Kidney epithelial cell (primary cell): ENCODE results near the gene IL6ST. TPM values are rescaled to one million over a fixed set of nuclear protein-coding genes. Genes with fewer than 3 reads are reported as not detected.

Experiments used
- DNase-seq: peaks from one replicate; pipeline ENCODE4 v3.0.0-alpha.2; 2010; ENCODE audit warnings: low read depth
- H3K27me3 ChIP-seq: 2 replicates; pipeline ENCODE4 v1.6.0; 2011; ENCODE audit warnings: low read length; ENCODE audit not compliant: control insufficient read depth, insufficient read depth
- H3K36me3 ChIP-seq: 2 replicates; pipeline ENCODE4 v1.5.1; 2011; ENCODE audit warnings: low read length; ENCODE audit not compliant: control insufficient read depth, insufficient read depth
- H3K4me3 ChIP-seq: 2 replicates; pipeline ENCODE4 v1.5.1; 2011; ENCODE audit warnings: low read depth, mild to moderate bottlenecking, control low read depth, low read length
- CTCF ChIP-seq: IDR thresholded peaks from 2 replicates; pipeline ENCODE4 v1.5.1; 2011; ENCODE audit warnings: mild to moderate bottlenecking, moderate library complexity, low read length, control low read depth, inconsistent platforms; ENCODE audit not compliant: insufficient read depth, poor library complexity, severe bottlenecking
- total RNA-seq: library from RNA; depleted of rRNA; stranded (reverse); fragments of >200 nt; gene quantifications from 2 replicates; pipeline ENCODE4 v1.2.3, GENCODE V29; 2015

Gene IL6ST
- total RNA-seq, 1 donor from 2014 or later: 139 TPM

DNA sequence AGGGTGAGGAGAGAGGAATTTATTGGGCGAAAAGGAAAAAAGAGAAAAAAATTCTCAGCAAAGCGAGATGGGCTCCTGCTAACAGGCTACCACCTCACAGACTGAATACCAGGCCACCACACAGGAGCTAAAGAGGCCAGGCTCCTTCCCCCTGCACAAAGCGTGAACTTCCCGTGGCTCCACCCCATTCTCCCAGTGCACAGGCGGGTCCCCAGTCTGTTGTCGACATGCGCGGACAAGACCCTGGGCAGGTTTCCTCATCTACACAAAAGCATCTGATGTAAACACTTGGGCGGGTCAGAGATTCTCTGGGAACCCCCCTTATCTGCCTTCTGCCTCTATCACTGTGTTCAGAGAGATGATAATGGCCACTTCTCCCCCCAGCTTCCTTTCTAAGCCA is 109.4 kb downstream of the IL6ST start:
- DNase-seq: no peak
- no peaks in the 10 kb centered on the region for H3K27me3 ChIP-seq
- no peak for TF ChIP-seq CTCF
- no peaks in the 10 kb centered on the region for H3K36me3 ChIP-seq
- H3K4me3 ChIP-seq: no peak overlapping the region

Other genes with a start within 250 kb of the IL6ST start
- gene IL31RA, start 143.6 kb downstream of the IL6ST start, total RNA-seq: 1.2 TPM in 1 of 2 replicates, not detected in the other
- gene ANKRD55, start 238.4 kb upstream of the IL6ST start, total RNA-seq: not detected in 2 replicates